PC-3 (cell line): ENCODE results near the gene UBE3C. TPM values are rescaled to one million over a fixed set of nuclear protein-coding genes. Genes with fewer than 3 reads are reported as not detected.

ENCODE experiments used
- ATAC-seq: fragments of 200-7000 bp; cut with Tn5 transposase; 2 replicates; pipeline ENCODE4 v1.9.1; 2020; ENCODE audit warnings: mild to moderate bottlenecking, moderate library complexity
- BruUV-seq: library from RNA; stranded (reverse); fragments of 400-500 nt; replicated peaks from 2 replicates; lab custom pipeline; 2021; lab: Mats Ljungman, UMichigan
- CTCF ChIA-PET: fragments of 300-600 bp; sonication (Branson Sonifier 250); formaldehyde crosslinking; loops from one replicate; lab custom pipeline; 2022; ENCODE audit warnings: antibody characterized with exemption; lab: Charles Lee
- POLR2A ChIA-PET: fragments of 300-600 bp; sonication (Branson Sonifier 250); formaldehyde crosslinking; loops from one replicate; lab custom pipeline; 2022; ENCODE audit warnings: antibody characterized with exemption; ENCODE audit not compliant: unreplicated experiment; lab: Charles Lee
- DNase-seq: peaks from one replicate; pipeline ENCODE4 v3.0.0-alpha.2; 2015
- H2AFZ ChIP-seq: fragments of 300-600 bp; sonication (generic); 2 replicates; pipeline ENCODE4 v1.6.0; 2016; ENCODE audit warnings: antibody characterized with exemption, low read length
- H3F3A ChIP-seq: fragments of 300-600 bp; sonication (generic); one replicate; pipeline ENCODE4 v1.6.0; 2017; ENCODE audit warnings: antibody characterized with exemption, low read length, control low read depth, mild to moderate bottlenecking; ENCODE audit not compliant: unreplicated experiment
- H3K27ac ChIP-seq: fragments of 300-600 bp; sonication (generic); 2 replicates; pipeline ENCODE4 v1.5.1; 2016; ENCODE audit warnings: mild to moderate bottlenecking, low read length
- H3K27me3 ChIP-seq: fragments of 300-600 bp; sonication (generic); 2 replicates; pipeline ENCODE4 v1.6.1; 2016; ENCODE audit warnings: low read length, mixed read lengths
- H3K36me3 ChIP-seq: fragments of 300-600 bp; sonication (generic); 2 replicates; pipeline ENCODE4 v1.6.1; 2016; ENCODE audit warnings: low read depth, mixed run types, low read length, mixed read lengths
- H3K4me1 ChIP-seq: fragments of 300-600 bp; sonication (generic); 2 replicates; pipeline ENCODE4 v1.5.1; 2016; ENCODE audit warnings: low read length; ENCODE audit not compliant: insufficient read depth
- H3K4me2 ChIP-seq: fragments of 300-600 bp; sonication (generic); 2 replicates; pipeline ENCODE4 v1.6.0; 2016; ENCODE audit warnings: low read length
- H3K4me3 ChIP-seq: fragments of 300-600 bp; sonication (generic); 2 replicates; pipeline ENCODE4 v1.5.1; 2016; ENCODE audit warnings: mild to moderate bottlenecking, low read length, mixed read lengths
- H3K79me2 ChIP-seq: fragments of 300-600 bp; sonication (generic); 2 replicates; pipeline ENCODE4 v1.6.1; 2017; ENCODE audit warnings: low read length, mixed read lengths
- H3K9ac ChIP-seq: fragments of 300-600 bp; sonication (generic); 2 replicates; pipeline ENCODE4 v1.6.0; 2016; ENCODE audit warnings: mild to moderate bottlenecking, low read length
- H3K9me2 ChIP-seq: fragments of 300-600 bp; sonication (generic); replicated peaks from 2 replicates; pipeline ENCODE4 v1.6.1; 2016; ENCODE audit warnings: mixed run types, low read length, mixed read lengths
- H3K9me3 ChIP-seq: fragments of 300-600 bp; sonication (generic); 2 replicates; pipeline ENCODE4 v1.6.1; 2016; ENCODE audit warnings: low read length, mixed read lengths
- H4K20me1 ChIP-seq: fragments of 300-600 bp; sonication (generic); 2 replicates; pipeline ENCODE4 v1.6.1; 2016; ENCODE audit warnings: low read length, mixed read lengths
- EZH2 ChIP-seq: fragments of 300-600 bp; sonication (generic); IDR thresholded peaks from one replicate; pipeline ENCODE4 v1.6.1; 2017; ENCODE audit warnings: antibody characterized with exemption, mild to moderate bottlenecking, low read length; ENCODE audit not compliant: unreplicated experiment
- EZH2phosphoT487 ChIP-seq: fragments of 300-600 bp; sonication (generic); IDR thresholded peaks from 2 replicates; pipeline ENCODE4 v1.6.1; 2018; ENCODE audit warnings: mild to moderate bottlenecking, antibody characterized with exemption, low read length, borderline replicate concordance
- intact Hi-C: fragments of 100-400 bp; cut with micrococcal nuclease; formaldehyde crosslinking; loops from 2 replicates; pipeline ENCODE4 v1.9.0; 2023
- total RNA-seq: library from RNA; depleted of rRNA; stranded (reverse); fragments of >200 nt; gene quantifications from 2 replicates; pipeline ENCODE4 v1.2.3, GENCODE V29; 2014
- TF ChIP-seq, protein P1 (sequence below): fragments of 300-600 bp; sonication (generic); conservative IDR thresholded peaks from 2 replicates; pipeline ENCODE4 v1.5.1; 2017; ENCODE audit warnings: antibody characterized with exemption, low read depth, mild to moderate bottlenecking, low read length

Gene UBE3C
- total RNA-seq, 1 experiment from 2014 or later = 86.6 TPM

GRCh38 chr7:157219154-157219553, 80.4 kb downstream of the UBE3C start:
- H2AFZ ChIP-seq = no peak overlapping the region
- H3K79me2 ChIP-seq = no peaks in the 10 kb centered on the region
- ChIA-PET CTCF (interaction anchor here (0.8 kb wide), 1 partner anchor 54 kb away, joined by 3 read pairs; no protein-coding TSS in a partner anchor), POLR2A (no interaction called here)
- no peak for ATAC-seq
- no peak overlapping the region for H3K27ac ChIP-seq
- H3K27me3 ChIP-seq = no peaks in the 10 kb centered on the region
- no TSS peak for BruUV-seq
- H4K20me1 ChIP-seq = no peaks in the 10 kb centered on the region
- H3K36me3 ChIP-seq = peaks cover 24% of the 10 kb centered on the region
- no peaks in the 10 kb centered on the region for H3K9me3 ChIP-seq
- H3F3A ChIP-seq = no peaks in the 10 kb centered on the region
- 0 out of 2 replicates have a peak, but pooled peaks cover 4% of the 10 kb centered on the region for H3K4me1 ChIP-seq
- intact Hi-C loops = no loop called here
- H3K9ac ChIP-seq = no peak overlapping the region
- no peak overlapping the region for H3K4me3 ChIP-seq
- H3K9me2 ChIP-seq = no peaks in the 10 kb centered on the region
- no peak for DNase-seq
- TF ChIP-seq EZH2 (no peak), EZH2phosphoT487 (no peak)
- TF ChIP-seq, protein P1, sequence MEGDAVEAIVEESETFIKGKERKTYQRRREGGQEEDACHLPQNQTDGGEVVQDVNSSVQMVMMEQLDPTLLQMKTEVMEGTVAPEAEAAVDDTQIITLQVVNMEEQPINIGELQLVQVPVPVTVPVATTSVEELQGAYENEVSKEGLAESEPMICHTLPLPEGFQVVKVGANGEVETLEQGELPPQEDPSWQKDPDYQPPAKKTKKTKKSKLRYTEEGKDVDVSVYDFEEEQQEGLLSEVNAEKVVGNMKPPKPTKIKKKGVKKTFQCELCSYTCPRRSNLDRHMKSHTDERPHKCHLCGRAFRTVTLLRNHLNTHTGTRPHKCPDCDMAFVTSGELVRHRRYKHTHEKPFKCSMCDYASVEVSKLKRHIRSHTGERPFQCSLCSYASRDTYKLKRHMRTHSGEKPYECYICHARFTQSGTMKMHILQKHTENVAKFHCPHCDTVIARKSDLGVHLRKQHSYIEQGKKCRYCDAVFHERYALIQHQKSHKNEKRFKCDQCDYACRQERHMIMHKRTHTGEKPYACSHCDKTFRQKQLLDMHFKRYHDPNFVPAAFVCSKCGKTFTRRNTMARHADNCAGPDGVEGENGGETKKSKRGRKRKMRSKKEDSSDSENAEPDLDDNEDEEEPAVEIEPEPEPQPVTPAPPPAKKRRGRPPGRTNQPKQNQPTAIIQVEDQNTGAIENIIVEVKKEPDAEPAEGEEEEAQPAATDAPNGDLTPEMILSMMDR = no peak
- H3K4me2 ChIP-seq = no peak overlapping the region

- no peaks in the 10 kb centered on the region for H3F3A ChIP-seq
- ChIA-PET POLR2A (no interaction called here), CTCF (no interaction called here)
These were observed 82.3 kb downstream of the UBE3C start for GRCh38 chr7:157220916-157221569.

More at GRCh38 chr7:157220916-157221569, 82.3 kb downstream of the UBE3C start:
- DNase-seq (no peak), ATAC-seq (no peak)
- intact Hi-C loops = no loop called here
- Histone ChIP-seq H3K36me3 (peaks cover 31% of the 10 kb centered on the region), H2AFZ (no peak overlapping the region), H3K27me3 (no peaks in the 10 kb centered on the region), H3K4me3 (no peak overlapping the region), H3K4me2 (no peak overlapping the region), H3K9me2 (no peaks in the 10 kb centered on the region), H3K27ac (no peak overlapping the region), H4K20me1 (no peaks in the 10 kb centered on the region), H3K9ac (no peak overlapping the region), H3K4me1 (0 out of 2 replicates have a peak, but pooled peaks cover 4% of the 10 kb centered on the region), H3K9me3 (no peaks in the 10 kb centered on the region), H3K79me2 (no peaks in the 10 kb centered on the region)
- no peak for TF ChIP-seq EZH2
- TF ChIP-seq, protein P1 = no peak
- no peak for TF ChIP-seq EZH2phosphoT487
- BruUV-seq = no TSS peak
